Epidermal melanocyte (primary cell): ENCODE measurements around the gene RBMS3.
"Not testable (repeated sequence)": the region's sequence is repeated elsewhere in the genome, so short reads cannot be mapped to it uniquely, and the experiment has no call there.

Experiments used
- DNase-seq: peaks from one replicate; pipeline ENCODE4 v3.0.0; 2011; ENCODE audit warnings: low spot score; ENCODE audit not compliant: insufficient read length

Gene RBMS3

GRCh38 chr3:29338377-29338776 is 57.5 kb downstream of the RBMS3 start:
- DNase-seq: no peak

- no peak for DNase-seq
These were observed 58.4 kb downstream of the RBMS3 start for GRCh38 chr3:29339016-29339833.

- DNase-seq: no peak
These were observed 63.3 kb downstream of the RBMS3 start for GRCh38 chr3:29344154-29344553.

GRCh38 chr3:29344935-29345334 is 64.1 kb downstream of the RBMS3 start:
- DNase-seq: no peak

- no peak for DNase-seq
These were observed 64.8 kb downstream of the RBMS3 start for GRCh38 chr3:29345516-29346300.

- DNase-seq: no peak
These were observed 66.0 kb downstream of the RBMS3 start for GRCh38 chr3:29346828-29347227.

- no peak for DNase-seq
These were observed 66.5 kb downstream of the RBMS3 start for GRCh38 chr3:29347412-29347811.

GRCh38 chr3:29348316-29348715 is 67.4 kb downstream of the RBMS3 start:
- no peak for DNase-seq

GRCh38 chr3:29349049-29349448 is 68.2 kb downstream of the RBMS3 start:
- DNase-seq: no peak

- DNase-seq: no peak
These were observed 72.9 kb downstream of the RBMS3 start for GRCh38 chr3:29353807-29354206.

GRCh38 chr3:29354894-29355293 is 74.0 kb downstream of the RBMS3 start:
- no peak for DNase-seq

- DNase-seq: no peak
These were observed 75.2 kb downstream of the RBMS3 start for GRCh38 chr3:29356062-29356461.

GRCh38 chr3:29360289-29360688 is 79.4 kb downstream of the RBMS3 start:
- DNase-seq: not testable (repeated sequence)

GRCh38 chr3:29363110-29363509 is 82.2 kb downstream of the RBMS3 start:
- DNase-seq: no peak

- DNase-seq: no peak
These were observed 89.2 kb downstream of the RBMS3 start for GRCh38 chr3:29370021-29370420.

- DNase-seq: no peak
These were observed 89.9 kb downstream of the RBMS3 start for GRCh38 chr3:29370476-29371420.

GRCh38 chr3:29373131-29373680 is 92.3 kb downstream of the RBMS3 start:
- no peak for DNase-seq

GRCh38 chr3:29374226-29374625 is 93.4 kb downstream of the RBMS3 start:
- no peak for DNase-seq

GRCh38 chr3:29379097-29379496 is 98.2 kb downstream of the RBMS3 start:
- DNase-seq: no peak

- DNase-seq: no peak
These were observed 100.7 kb downstream of the RBMS3 start for GRCh38 chr3:29381595-29381994.

GRCh38 chr3:29382409-29382808 is 101.5 kb downstream of the RBMS3 start:
- no peak for DNase-seq
